ENCODE measurements around the gene NUDT14. TPM values are rescaled to one million over a fixed set of nuclear protein-coding genes. Genes with fewer than 3 reads are reported as not detected.

The NUDT14 gene
- total RNA-seq, 1 experiment from 2014 or later = 75.3 TPM

DNA sequence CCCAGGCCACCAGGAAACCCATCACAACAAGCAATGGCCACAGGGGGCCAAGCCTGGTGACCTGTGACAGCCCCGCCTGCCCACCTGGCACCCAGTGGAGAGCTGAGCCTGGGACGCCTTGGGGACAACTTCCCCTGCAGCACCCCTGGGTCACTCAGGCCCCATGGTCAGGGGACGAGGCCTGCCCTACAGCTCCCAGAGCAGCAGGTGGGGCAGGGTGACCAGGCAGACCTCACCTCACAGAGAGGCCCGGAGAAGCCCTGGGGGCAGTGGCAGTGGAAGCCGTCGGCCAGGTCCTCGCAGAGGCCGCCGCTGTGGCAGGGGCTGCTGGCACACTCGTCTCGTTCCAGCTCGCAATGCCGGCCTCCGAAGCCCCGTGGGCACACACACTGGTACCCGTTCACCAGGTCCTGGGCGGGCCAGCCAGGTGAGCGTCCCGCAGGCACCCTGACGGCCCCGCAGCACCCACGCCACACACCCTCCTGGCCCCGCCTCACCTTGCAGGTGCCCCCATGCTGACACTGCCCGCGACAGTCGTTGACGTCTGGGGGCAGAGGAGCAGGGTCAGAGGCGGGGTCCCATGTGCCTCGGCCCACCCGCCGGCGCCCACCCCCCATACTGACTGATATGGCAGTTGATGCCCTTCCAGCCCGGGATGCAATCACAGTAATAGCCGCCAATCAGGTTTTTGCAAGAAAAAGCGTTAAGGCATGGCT is 30.6 kb downstream of the NUDT14 start:
- in situ Hi-C loops (cut with HindIII; ENCODE audit: low pct_unique_long_range_greater_than_20kb, low sequenced_read_pairs) = no loop called here
- Histone ChIP-seq H3K27me3 (ENCODE audit: control insufficient read depth, insufficient read depth, low read length) (no peaks in the 10 kb centered on the region), H3K27ac (ENCODE audit: low read length) (no peak overlapping the region), H3K9me3 (ENCODE audit: control insufficient read depth, insufficient read depth, low read depth, low read length) (no peaks in the 10 kb centered on the region), H3K36me3 (ENCODE audit: control insufficient read depth, insufficient read depth, low read length) (no peaks in the 10 kb centered on the region), H3K4me3 (ENCODE audit: low read depth in 2 of 2, low read length in 2 of 2) (no peak overlapping the region), H3K4me1 (ENCODE audit: control insufficient read depth, insufficient read depth, low read length) (no peaks in the 10 kb centered on the region)
- DNase-seq (ENCODE audit: low read depth, low spot score) (no peak), ATAC-seq (no peak)
- no TSS peak for BruUV-seq (replicated peaks)
- TF ChIP-seq, protein P1, sequence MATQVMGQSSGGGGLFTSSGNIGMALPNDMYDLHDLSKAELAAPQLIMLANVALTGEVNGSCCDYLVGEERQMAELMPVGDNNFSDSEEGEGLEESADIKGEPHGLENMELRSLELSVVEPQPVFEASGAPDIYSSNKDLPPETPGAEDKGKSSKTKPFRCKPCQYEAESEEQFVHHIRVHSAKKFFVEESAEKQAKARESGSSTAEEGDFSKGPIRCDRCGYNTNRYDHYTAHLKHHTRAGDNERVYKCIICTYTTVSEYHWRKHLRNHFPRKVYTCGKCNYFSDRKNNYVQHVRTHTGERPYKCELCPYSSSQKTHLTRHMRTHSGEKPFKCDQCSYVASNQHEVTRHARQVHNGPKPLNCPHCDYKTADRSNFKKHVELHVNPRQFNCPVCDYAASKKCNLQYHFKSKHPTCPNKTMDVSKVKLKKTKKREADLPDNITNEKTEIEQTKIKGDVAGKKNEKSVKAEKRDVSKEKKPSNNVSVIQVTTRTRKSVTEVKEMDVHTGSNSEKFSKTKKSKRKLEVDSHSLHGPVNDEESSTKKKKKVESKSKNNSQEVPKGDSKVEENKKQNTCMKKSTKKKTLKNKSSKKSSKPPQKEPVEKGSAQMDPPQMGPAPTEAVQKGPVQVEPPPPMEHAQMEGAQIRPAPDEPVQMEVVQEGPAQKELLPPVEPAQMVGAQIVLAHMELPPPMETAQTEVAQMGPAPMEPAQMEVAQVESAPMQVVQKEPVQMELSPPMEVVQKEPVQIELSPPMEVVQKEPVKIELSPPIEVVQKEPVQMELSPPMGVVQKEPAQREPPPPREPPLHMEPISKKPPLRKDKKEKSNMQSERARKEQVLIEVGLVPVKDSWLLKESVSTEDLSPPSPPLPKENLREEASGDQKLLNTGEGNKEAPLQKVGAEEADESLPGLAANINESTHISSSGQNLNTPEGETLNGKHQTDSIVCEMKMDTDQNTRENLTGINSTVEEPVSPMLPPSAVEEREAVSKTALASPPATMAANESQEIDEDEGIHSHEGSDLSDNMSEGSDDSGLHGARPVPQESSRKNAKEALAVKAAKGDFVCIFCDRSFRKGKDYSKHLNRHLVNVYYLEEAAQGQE (IDR thresholded peaks at IDR 0.05; ENCODE audit: insufficient read depth in 1 of 2, low read depth in 2 of 2, low read length in 1 of 2) = no peak
- TF ChIP-seq, protein P2, sequence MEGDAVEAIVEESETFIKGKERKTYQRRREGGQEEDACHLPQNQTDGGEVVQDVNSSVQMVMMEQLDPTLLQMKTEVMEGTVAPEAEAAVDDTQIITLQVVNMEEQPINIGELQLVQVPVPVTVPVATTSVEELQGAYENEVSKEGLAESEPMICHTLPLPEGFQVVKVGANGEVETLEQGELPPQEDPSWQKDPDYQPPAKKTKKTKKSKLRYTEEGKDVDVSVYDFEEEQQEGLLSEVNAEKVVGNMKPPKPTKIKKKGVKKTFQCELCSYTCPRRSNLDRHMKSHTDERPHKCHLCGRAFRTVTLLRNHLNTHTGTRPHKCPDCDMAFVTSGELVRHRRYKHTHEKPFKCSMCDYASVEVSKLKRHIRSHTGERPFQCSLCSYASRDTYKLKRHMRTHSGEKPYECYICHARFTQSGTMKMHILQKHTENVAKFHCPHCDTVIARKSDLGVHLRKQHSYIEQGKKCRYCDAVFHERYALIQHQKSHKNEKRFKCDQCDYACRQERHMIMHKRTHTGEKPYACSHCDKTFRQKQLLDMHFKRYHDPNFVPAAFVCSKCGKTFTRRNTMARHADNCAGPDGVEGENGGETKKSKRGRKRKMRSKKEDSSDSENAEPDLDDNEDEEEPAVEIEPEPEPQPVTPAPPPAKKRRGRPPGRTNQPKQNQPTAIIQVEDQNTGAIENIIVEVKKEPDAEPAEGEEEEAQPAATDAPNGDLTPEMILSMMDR (IDR thresholded peaks at IDR 0.05) = no peak
- no peak for TF ChIP-seq TCF7L2 (IDR thresholded peaks at IDR 0.05; ENCODE audit: low read depth, low read length)
- TF ChIP-seq POLR2AphosphoS5 (IDR thresholded peaks at IDR 0.05; ENCODE audit: low read depth, low read length) = no peak
- no peak for TF ChIP-seq SIN3A (IDR thresholded peaks at IDR 0.05; ENCODE audit: borderline replicate concordance, insufficient read depth, low read depth, low read length)
- ChIA-PET POLR2A (no interaction called here), CTCF (no interaction called here)
- intact Hi-C loops (cut with micrococcal nuclease; ENCODE audit: unreplicated experiment) = no loop called here

DNA sequence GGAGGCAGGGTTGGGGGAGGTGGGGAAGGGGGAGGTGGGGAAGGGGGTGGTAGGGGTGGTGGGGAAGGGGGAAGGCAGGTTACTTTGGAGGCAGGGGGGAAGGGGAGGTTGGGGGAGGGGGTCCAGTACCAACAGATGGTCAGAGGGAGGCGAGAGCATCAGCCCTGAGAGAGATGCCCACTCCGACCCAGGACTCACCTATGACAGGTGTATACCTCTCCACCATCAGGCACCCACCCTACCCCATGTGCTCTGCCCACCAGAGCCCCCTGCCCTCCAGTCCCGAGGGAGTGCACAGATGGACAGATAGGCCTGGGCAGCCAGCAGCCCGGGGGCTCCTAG is 31.1 kb downstream of the NUDT14 start:
- in situ Hi-C loops (cut with HindIII; ENCODE audit: low pct_unique_long_range_greater_than_20kb, low sequenced_read_pairs) = no loop called here
- no TSS peak for BruUV-seq (replicated peaks)
- H3K36me3 ChIP-seq (ENCODE audit: control insufficient read depth, insufficient read depth, low read length) = no peaks in the 10 kb centered on the region
- no peak overlapping the region for H3K27ac ChIP-seq (ENCODE audit: low read length)
- DNase-seq (ENCODE audit: low read depth, low spot score) = no peak
- H3K9me3 ChIP-seq (ENCODE audit: control insufficient read depth, insufficient read depth, low read depth, low read length) = no peaks in the 10 kb centered on the region
- intact Hi-C loops (cut with micrococcal nuclease; ENCODE audit: unreplicated experiment) = no loop called here
- ChIA-PET POLR2A (no interaction called here), CTCF (no interaction called here)
- H3K4me1 ChIP-seq (ENCODE audit: control insufficient read depth, insufficient read depth, low read length) = no peaks in the 10 kb centered on the region
- TF ChIP-seq, protein P1 (IDR thresholded peaks at IDR 0.05; ENCODE audit: insufficient read depth in 1 of 2, low read depth in 2 of 2, low read length in 1 of 2) = no peak
- no peak for TF ChIP-seq POLR2AphosphoS5 (IDR thresholded peaks at IDR 0.05; ENCODE audit: low read depth, low read length)
- TF ChIP-seq, protein P2 (IDR thresholded peaks at IDR 0.05) = no peak
- no peak for TF ChIP-seq TCF7L2 (IDR thresholded peaks at IDR 0.05; ENCODE audit: low read depth, low read length)
- ATAC-seq = no peak
- no peaks in the 10 kb centered on the region for H3K27me3 ChIP-seq (ENCODE audit: control insufficient read depth, insufficient read depth, low read length)
- H3K4me3 ChIP-seq (ENCODE audit: low read depth in 2 of 2, low read length in 2 of 2) = no peak overlapping the region
